ENCODE measurements around the gene ST3GAL4. TPM values are rescaled to one million over a fixed set of nuclear protein-coding genes. Genes with fewer than 3 reads are reported as not detected.

Gene ST3GAL4
- total RNA-seq, 1 experiment from 2014 or later = 17.3 TPM

- no peak for TF ChIP-seq NFYB (CRISPR knock-in tag; conservative IDR thresholded peaks at IDR 0.05; ENCODE audit: low read depth)
- TF ChIP-seq, protein P1, sequence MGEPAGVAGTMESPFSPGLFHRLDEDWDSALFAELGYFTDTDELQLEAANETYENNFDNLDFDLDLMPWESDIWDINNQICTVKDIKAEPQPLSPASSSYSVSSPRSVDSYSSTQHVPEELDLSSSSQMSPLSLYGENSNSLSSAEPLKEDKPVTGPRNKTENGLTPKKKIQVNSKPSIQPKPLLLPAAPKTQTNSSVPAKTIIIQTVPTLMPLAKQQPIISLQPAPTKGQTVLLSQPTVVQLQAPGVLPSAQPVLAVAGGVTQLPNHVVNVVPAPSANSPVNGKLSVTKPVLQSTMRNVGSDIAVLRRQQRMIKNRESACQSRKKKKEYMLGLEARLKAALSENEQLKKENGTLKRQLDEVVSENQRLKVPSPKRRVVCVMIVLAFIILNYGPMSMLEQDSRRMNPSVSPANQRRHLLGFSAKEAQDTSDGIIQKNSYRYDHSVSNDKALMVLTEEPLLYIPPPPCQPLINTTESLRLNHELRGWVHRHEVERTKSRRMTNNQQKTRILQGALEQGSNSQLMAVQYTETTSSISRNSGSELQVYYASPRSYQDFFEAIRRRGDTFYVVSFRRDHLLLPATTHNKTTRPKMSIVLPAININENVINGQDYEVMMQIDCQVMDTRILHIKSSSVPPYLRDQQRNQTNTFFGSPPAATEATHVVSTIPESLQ (CRISPR knock-in tag; IDR thresholded peaks at IDR 0.05) = no peak
- no peak for TF ChIP-seq PRDM15 (CRISPR knock-in tag; IDR thresholded peaks at IDR 0.05)
- TF ChIP-seq FOXJ3 (CRISPR knock-in tag; IDR thresholded peaks at IDR 0.05; ENCODE audit: borderline replicate concordance) = no peak
- no peak for TF ChIP-seq MLX (CRISPR knock-in tag; IDR thresholded peaks at IDR 0.05)
- TF ChIP-seq CBFB (CRISPR knock-in tag; IDR thresholded peaks at IDR 0.05; ENCODE audit: low read depth) = no peak
Observed at GRCh38 chr11:126327281-126328000, 28.0 kb upstream of the ST3GAL4 start (continued).

DNA sequence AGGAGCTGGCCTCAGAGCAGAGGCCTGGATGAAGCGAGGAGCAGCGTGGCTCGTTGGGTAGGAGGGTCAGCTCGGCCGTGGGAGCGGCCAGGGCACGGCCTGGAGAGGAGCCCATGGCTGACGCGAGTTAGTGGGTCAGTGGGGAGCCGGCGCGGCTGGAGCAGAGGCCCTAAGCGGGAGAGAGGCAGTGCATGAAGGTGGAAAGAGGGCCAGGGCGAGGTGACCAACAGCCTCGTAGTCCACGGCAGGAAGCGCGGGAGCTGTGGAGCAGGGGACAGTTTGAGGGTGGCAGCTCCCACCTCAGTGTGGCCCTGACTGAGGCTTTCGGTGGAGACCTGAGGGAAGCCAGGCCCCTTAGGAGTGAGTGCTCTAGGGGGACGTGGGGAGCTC is 27.5 kb upstream of the ST3GAL4 start:
- H3K4me1 Mint-ChIP-seq = peaks cover 15% of the 10 kb centered on the region
- H3K9me3 Mint-ChIP-seq = no peaks in the 10 kb centered on the region
- ATAC-seq (no peak), DNase-seq (ENCODE audit: low spot score) (no peak)
- H3K36me3 Mint-ChIP-seq = peaks cover 10% of the 10 kb centered on the region; the same call in 1 of the 2 replicates
- CTCF ChIA-PET = interaction anchor here (0.9 to 1.4 kb wide), 5 partner anchors 9 to 153 kb away, joined by 3 read pairs; no protein-coding TSS in a partner anchor
- peak overlapping the region; percentile 24 for H3K27ac Mint-ChIP-seq
- no peak overlapping the region for H3K4me3 Mint-ChIP-seq
- POLR2A ChIA-PET = no interaction called here
- no peaks in the 10 kb centered on the region for H3K27me3 Mint-ChIP-seq (ENCODE audit: low read depth)
- no peak for TF ChIP-seq IRF2 (CRISPR knock-in tag; IDR thresholded peaks at IDR 0.05; ENCODE audit: borderline replicate concordance, low read depth)
- no peak for TF ChIP-seq USF1 (CRISPR knock-in tag; IDR thresholded peaks at IDR 0.05)
- TF ChIP-seq CTCF (IDR thresholded peaks at IDR 0.05) = no peak
- TF ChIP-seq, protein P2, sequence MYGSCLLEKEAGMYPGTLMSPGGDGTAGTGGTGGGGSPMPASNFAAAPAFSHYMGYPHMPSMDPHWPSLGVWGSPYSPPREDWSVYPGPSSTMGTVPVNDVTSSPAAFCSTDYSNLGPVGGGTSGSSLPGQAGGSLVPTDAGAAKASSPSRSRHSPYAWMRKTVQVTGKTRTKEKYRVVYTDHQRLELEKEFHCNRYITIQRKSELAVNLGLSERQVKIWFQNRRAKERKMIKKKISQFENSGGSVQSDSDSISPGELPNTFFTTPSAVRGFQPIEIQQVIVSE (CRISPR knock-in tag; IDR thresholded peaks at IDR 0.05; ENCODE audit: borderline replicate concordance) = no peak
- TF ChIP-seq CREB1 (CRISPR knock-in tag; IDR thresholded peaks at IDR 0.05) = no peak
- no peak for TF ChIP-seq HMGA2 (CRISPR knock-in tag; IDR thresholded peaks at IDR 0.05)
- no peak for TF ChIP-seq ZNF671 (CRISPR knock-in tag; IDR thresholded peaks at IDR 0.05)
- no peak for TF ChIP-seq ZNF138 (CRISPR knock-in tag; conservative IDR thresholded peaks at IDR 0.05)
- TF ChIP-seq PRRX2 (CRISPR knock-in tag; IDR thresholded peaks at IDR 0.05) = no peak
- TF ChIP-seq GTF2I (CRISPR knock-in tag; conservative IDR thresholded peaks at IDR 0.05) = no peak
- TF ChIP-seq, protein P3, sequence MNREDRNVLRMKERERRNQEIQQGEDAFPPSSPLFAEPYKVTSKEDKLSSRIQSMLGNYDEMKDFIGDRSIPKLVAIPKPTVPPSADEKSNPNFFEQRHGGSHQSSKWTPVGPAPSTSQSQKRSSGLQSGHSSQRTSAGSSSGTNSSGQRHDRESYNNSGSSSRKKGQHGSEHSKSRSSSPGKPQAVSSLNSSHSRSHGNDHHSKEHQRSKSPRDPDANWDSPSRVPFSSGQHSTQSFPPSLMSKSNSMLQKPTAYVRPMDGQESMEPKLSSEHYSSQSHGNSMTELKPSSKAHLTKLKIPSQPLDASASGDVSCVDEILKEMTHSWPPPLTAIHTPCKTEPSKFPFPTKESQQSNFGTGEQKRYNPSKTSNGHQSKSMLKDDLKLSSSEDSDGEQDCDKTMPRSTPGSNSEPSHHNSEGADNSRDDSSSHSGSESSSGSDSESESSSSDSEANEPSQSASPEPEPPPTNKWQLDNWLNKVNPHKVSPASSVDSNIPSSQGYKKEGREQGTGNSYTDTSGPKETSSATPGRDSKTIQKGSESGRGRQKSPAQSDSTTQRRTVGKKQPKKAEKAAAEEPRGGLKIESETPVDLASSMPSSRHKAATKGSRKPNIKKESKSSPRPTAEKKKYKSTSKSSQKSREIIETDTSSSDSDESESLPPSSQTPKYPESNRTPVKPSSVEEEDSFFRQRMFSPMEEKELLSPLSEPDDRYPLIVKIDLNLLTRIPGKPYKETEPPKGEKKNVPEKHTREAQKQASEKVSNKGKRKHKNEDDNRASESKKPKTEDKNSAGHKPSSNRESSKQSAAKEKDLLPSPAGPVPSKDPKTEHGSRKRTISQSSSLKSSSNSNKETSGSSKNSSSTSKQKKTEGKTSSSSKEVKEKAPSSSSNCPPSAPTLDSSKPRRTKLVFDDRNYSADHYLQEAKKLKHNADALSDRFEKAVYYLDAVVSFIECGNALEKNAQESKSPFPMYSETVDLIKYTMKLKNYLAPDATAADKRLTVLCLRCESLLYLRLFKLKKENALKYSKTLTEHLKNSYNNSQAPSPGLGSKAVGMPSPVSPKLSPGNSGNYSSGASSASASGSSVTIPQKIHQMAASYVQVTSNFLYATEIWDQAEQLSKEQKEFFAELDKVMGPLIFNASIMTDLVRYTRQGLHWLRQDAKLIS (CRISPR knock-in tag; IDR thresholded peaks at IDR 0.05; ENCODE audit: borderline replicate concordance) = no peak
- TF ChIP-seq ZNF121 (CRISPR knock-in tag; IDR thresholded peaks at IDR 0.05) = no peak
- no peak for TF ChIP-seq FOXP4 (CRISPR knock-in tag; IDR thresholded peaks at IDR 0.05)
- TF ChIP-seq GRHL2 (CRISPR knock-in tag; IDR thresholded peaks at IDR 0.05; ENCODE audit: insufficient replicate concordance, severe bottlenecking) = no peak
